Thoracic aorta (tissue), 2 donors: ENCODE results near the gene COMT. TPM values are rescaled to one million over a fixed set of nuclear protein-coding genes. Genes with fewer than 3 reads are reported as not detected.

Experiments used
- ATAC-seq: fragments of 150-250 bp; one replicate; pipeline ENCODE4 v1.8.0; 2017; ENCODE audit warnings: low read depth; ENCODE audit not compliant: insufficient number of reproducible peaks, low FRiP score
- DNase-seq: peaks from one replicate; pipeline ENCODE4 v3.0.0-alpha.2; 2020; ENCODE audit warnings: low spot score
- H3K27ac ChIP-seq, 2 donors: fragments of 200-600 bp; sonication (generic); 1 replicate in 1 of 2; 2 replicates in 1 of 2; pipeline ENCODE4 v1.5.1; 2016; ENCODE audit warnings: mild to moderate bottlenecking in 2 of 2, moderate library complexity in 2 of 2
- H3K27me3 ChIP-seq: fragments of 200-600 bp; sonication (generic); replicated peaks from 2 replicates; pipeline ENCODE4 v1.6.0; 2016; ENCODE audit warnings: mild to moderate bottlenecking; ENCODE audit not compliant: insufficient read depth
- H3K36me3 ChIP-seq: fragments of 200-600 bp; sonication (generic); one replicate; pipeline ENCODE4 v1.5.1; 2016
- H3K4me1 ChIP-seq, 2 donors: fragments of 200-600 bp; sonication (generic); 1 replicate in 1 of 2; 2 replicates in 1 of 2; pipeline versions ENCODE4 v1.5.1 to v1.6.0; 2016; ENCODE audit warnings: low read depth in 2 of 2, mild to moderate bottlenecking in 1 of 2; ENCODE audit not compliant: control insufficient read depth in 1 of 2
- H3K4me3 ChIP-seq: fragments of 200-600 bp; sonication (generic); 2 replicates; pipeline ENCODE4 v1.5.1; 2016; ENCODE audit warnings: mild to moderate bottlenecking
- H3K9me3 ChIP-seq: fragments of 200-600 bp; sonication (generic); 2 replicates; pipeline ENCODE4 v1.5.1; 2016
- total RNA-seq, 2 donors: library from RNA; depleted of rRNA; stranded (reverse); fragments of >200 nt; gene quantifications; one replicate each; pipeline versions ENCODE4 v1.1.0 to v1.2.3, GENCODE V29; 2016
- TF ChIP-seq, protein P1 (sequence below): fragments of 200-600 bp; sonication (generic); IDR thresholded peaks from one replicate; pipeline ENCODE4 v1.5.1; 2019; ENCODE audit warnings: antibody characterized with exemption

Gene COMT
- total RNA-seq, 2 donors from 2014 or later, result 230 to 300 TPM

DNA sequence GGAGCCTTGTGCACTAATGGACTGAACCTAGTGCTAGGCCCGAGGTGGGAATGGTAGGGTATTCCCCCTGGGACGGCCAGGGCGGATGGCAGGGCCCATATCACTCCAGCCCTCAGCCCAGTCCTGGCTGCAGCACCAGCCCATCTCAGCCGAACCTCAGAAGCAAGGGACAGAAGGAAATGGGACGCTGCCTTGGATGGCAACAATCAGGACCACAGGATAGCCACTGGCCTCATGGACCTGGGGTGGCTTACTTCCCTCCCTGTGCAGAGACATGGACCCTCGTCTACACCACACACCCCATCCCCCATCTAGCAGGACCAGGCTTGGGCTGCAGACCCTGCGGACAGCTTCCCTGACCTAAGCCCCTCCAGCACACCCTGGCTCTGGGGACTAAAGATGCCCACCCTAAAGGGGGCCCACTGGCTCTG lies 50.9 kb downstream of the COMT start:
- Histone ChIP-seq H3K27me3 (no peaks in the 10 kb centered on the region), H3K27ac (peak overlapping the region; percentile 74 to 88), H3K36me3 (no peaks in the 10 kb centered on the region), H3K4me3 (no peak overlapping the region), H3K9me3 (no peaks in the 10 kb centered on the region), H3K4me1 (peaks cover 43 to 80% of the 10 kb centered on the region in 2 donors)
- no peak for DNase-seq
- TF ChIP-seq, protein P1, sequence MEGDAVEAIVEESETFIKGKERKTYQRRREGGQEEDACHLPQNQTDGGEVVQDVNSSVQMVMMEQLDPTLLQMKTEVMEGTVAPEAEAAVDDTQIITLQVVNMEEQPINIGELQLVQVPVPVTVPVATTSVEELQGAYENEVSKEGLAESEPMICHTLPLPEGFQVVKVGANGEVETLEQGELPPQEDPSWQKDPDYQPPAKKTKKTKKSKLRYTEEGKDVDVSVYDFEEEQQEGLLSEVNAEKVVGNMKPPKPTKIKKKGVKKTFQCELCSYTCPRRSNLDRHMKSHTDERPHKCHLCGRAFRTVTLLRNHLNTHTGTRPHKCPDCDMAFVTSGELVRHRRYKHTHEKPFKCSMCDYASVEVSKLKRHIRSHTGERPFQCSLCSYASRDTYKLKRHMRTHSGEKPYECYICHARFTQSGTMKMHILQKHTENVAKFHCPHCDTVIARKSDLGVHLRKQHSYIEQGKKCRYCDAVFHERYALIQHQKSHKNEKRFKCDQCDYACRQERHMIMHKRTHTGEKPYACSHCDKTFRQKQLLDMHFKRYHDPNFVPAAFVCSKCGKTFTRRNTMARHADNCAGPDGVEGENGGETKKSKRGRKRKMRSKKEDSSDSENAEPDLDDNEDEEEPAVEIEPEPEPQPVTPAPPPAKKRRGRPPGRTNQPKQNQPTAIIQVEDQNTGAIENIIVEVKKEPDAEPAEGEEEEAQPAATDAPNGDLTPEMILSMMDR, result no peak
- no peak for ATAC-seq

DNA sequence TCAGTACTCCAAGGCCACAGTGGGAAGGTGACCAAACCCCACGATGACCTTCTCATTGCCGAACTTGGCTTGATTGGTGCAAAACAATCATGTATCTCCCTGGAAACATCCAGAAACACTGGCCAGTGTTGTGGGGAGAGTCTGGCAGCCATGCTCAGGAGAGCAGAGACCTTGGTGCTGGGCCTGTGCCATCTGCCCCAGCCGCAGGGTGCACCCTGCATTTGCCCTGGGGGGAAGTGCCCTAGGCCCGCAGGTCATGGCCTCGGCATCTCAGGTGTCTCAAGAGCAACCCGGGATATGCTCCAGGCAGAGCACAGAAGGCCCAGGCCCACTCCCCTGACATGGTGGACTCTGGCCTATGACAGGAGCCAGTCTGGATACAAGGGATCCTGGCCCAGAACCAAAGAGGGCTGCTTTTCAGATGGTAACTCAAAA lies 51.4 kb downstream of the COMT start:
- H3K4me3 ChIP-seq, result no peak overlapping the region
- H3K27ac ChIP-seq, result peak overlapping the region; percentile 74 to 88
- H3K36me3 ChIP-seq, result no peaks in the 10 kb centered on the region
- H3K9me3 ChIP-seq, result no peaks in the 10 kb centered on the region
- peaks cover 43 to 81% of the 10 kb centered on the region in 2 donors for H3K4me1 ChIP-seq
- TF ChIP-seq, protein P1, result no peak
- ATAC-seq, result no peak
- H3K27me3 ChIP-seq, result no peaks in the 10 kb centered on the region
- DNase-seq, result no peak

DNA sequence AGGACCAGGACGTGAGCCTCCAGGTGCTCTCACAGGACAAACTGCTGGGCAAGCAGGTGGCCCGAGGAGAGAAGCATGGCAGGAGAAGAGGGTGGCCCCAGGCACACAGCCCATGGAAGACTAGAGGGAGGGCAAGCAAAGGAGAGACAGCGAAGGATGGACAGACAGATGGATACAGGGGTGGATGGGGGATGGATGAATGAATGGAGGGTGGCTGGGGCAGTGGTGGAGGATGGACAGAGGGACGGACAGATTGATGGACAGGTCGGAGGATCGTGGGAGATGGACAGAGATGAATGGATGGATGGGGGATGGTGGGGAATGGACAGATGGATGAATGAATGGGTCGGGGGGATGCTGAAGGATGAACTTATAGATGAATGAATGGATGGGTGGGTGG lies 52.4 kb downstream of the COMT start:
- TF ChIP-seq, protein P1, result no peak
- H3K9me3 ChIP-seq, result no peaks in the 10 kb centered on the region
- ATAC-seq (no peak), DNase-seq (no peak)
- no peak overlapping the region for H3K4me3 ChIP-seq
- no peaks in the 10 kb centered on the region for H3K27me3 ChIP-seq
- H3K27ac ChIP-seq, result peak overlapping the region; percentile 74 to 88
- peaks cover 43 to 86% of the 10 kb centered on the region in 2 donors for H3K4me1 ChIP-seq
- H3K36me3 ChIP-seq, result no peaks in the 10 kb centered on the region

DNA sequence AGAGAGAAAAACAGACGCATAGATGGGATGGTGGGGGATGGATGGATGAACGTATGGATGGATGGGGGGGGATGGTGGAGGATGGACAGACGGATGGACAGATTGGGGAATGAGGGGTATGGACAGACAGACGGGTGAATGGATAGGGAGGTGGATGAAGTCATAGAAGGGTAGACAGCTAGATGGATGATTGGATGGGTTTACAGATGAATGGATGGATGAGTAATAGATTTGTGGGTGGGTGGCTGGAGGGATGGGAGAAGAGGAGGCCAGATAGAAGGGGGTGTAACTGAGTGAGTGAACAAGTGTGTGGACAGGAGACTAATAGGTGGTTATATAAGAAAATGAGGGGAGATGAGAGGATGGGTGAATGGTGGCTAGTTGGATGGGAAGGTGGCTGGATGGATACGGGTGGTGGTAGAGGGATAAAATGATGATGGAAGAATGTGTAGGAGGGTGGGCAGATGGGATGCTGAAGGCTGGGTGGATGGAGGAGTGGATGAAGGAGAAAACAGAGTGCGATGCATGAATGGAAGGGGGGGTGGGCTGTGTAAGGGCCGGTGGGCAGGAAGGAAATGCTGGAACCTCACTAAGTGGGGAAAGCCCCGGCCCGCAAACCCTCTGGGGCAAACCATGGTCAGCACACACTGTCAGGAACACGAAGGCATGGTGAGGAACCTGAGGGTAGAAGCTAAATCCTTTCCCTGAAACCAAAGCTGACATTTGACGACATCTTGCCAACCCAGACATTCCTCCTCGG lies 53.5 kb downstream of the COMT start:
- Histone ChIP-seq H3K27me3 (no peaks in the 10 kb centered on the region), H3K36me3 (no peaks in the 10 kb centered on the region), H3K4me1 (peaks cover 43 to 93% of the 10 kb centered on the region in 2 donors), H3K9me3 (no peaks in the 10 kb centered on the region), H3K27ac (peak overlapping the region; percentile 97), H3K4me3 (peak overlapping the region; percentile 53)
- ATAC-seq (no peak), DNase-seq (no peak)
- TF ChIP-seq, protein P1, result no peak

DNA sequence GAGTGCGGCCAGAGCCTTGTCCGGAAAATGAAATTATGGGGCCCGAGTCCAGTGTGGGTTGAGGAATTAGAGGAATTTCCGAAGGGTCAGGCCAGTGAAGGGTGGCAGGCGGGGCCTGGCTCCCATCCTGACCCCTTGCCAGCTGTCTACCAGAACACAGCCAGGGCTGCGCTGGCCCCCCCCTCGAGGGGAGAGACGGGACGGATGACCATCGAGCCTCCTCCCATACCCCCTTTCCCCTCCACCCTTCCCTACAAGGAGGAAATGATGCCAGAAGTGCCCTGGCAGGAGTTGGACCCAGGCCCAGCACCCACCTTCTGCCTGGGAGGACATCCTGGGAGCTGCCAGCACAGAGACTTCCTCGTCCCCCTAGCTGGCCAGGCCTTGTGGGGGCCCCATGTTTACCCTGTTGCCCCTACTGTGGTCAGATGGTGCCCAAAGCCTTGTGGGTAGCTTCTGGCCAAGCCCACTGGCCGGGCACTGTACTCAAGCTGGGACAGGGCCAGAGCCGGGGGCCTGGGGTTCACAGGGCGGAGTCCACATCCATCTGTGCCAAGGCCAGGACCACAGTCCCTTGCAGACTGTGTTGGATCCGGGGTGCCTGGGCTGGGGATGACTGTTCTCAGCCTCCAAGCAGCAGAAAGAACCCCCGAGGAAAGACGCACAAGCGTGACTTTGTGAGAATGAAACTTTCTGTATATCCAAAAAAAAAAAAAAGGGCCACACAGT lies 54.2 kb downstream of the COMT start:
- peak overlapping the region; percentile 97 for H3K27ac ChIP-seq
- ATAC-seq (peak; percentile 44), DNase-seq (peak; percentile 59)
- no peaks in the 10 kb centered on the region for H3K36me3 ChIP-seq
- no peaks in the 10 kb centered on the region for H3K27me3 ChIP-seq
- H3K4me3 ChIP-seq, result peak overlapping the region; percentile 53
- TF ChIP-seq, protein P1, result no peak
- H3K9me3 ChIP-seq, result no peaks in the 10 kb centered on the region
- H3K4me1 ChIP-seq, result peaks cover 35 to 93% of the 10 kb centered on the region in 2 donors
